Measurements from ENCODE around the gene PDGFRB. TPM values are rescaled to one million over a fixed set of nuclear protein-coding genes. Genes with fewer than 3 reads are reported as not detected.

PDGFRB gene
- total RNA-seq, 1 experiment from 2014 or later, result 1.8 TPM

DNA sequence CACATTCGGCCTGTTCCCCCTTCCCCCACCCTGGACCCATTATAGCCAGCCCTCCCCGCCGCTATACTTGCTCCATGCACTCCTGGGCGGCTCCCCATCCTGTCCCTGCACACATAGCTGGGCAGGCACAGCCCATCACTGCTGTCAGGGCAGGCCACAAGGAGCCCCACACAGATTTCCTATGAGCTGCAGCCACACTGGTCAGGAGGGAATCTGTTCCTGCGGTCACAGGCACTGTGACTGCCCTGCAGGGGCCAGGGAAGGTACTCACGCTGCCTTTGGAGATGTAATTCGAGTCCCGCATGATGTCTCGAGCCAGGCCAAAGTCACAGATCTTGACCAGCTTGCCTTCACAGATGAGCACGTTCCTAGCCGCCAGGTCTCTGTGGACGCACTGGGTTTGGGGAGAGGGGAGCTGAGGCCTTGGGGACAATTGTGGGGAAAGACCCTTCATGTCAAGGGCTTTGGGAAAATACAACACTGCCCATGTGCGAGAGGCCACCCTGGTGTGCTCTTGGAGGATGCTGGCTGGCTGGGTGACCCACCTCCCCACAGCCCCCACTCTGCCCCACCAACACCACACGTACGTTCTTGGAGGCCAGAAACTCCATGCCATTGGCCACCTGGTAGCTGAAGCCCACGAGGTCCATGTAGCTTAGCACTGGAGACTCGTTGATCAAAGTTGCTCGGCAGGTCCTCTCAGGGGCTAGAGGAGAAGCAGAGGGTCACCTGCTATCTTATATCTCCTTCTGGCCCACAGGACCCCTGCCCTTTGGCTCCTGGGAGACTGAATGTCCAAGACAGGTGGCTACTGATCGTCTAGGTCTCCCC, 34.8 kb downstream of the PDGFRB start:
- BruUV-seq (replicated peaks), result no TSS peak
- no peak for ATAC-seq
- no peak overlapping the region for H3K27ac ChIP-seq (ENCODE audit: low read length)
- no peak overlapping the region for H3K4me3 ChIP-seq (ENCODE audit: low read depth in 2 of 2, low read length in 2 of 2)
- CTCF ChIA-PET, result interaction anchor here (0.6 kb wide), 2 partner anchors 484 to 558 kb away, joined by 3 read pairs; no protein-coding TSS in a partner anchor
- no peaks in the 10 kb centered on the region for H3K27me3 ChIP-seq (ENCODE audit: control insufficient read depth, insufficient read depth, low read length)
- in situ Hi-C loops (cut with HindIII; ENCODE audit: low pct_unique_long_range_greater_than_20kb, low sequenced_read_pairs), result no loop called here
- POLR2A ChIA-PET, result no interaction called here
- peaks cover 7% of the 10 kb centered on the region for H3K4me1 ChIP-seq (ENCODE audit: control insufficient read depth, insufficient read depth, low read length)
- intact Hi-C loops (cut with micrococcal nuclease; ENCODE audit: unreplicated experiment), result no loop called here
- DNase-seq (ENCODE audit: low read depth, low spot score), result no peak
- H3K36me3 ChIP-seq (ENCODE audit: control insufficient read depth, insufficient read depth, low read length), result no peaks in the 10 kb centered on the region
- no peak for TF ChIP-seq POLR2AphosphoS5 (IDR thresholded peaks at IDR 0.05; ENCODE audit: low read depth, low read length)
- no peak for TF ChIP-seq REST (IDR thresholded peaks at IDR 0.05; ENCODE audit: insufficient read depth in 1 of 2, low read depth in 2 of 2, low read length in 1 of 2)
- TF ChIP-seq, protein P1, sequence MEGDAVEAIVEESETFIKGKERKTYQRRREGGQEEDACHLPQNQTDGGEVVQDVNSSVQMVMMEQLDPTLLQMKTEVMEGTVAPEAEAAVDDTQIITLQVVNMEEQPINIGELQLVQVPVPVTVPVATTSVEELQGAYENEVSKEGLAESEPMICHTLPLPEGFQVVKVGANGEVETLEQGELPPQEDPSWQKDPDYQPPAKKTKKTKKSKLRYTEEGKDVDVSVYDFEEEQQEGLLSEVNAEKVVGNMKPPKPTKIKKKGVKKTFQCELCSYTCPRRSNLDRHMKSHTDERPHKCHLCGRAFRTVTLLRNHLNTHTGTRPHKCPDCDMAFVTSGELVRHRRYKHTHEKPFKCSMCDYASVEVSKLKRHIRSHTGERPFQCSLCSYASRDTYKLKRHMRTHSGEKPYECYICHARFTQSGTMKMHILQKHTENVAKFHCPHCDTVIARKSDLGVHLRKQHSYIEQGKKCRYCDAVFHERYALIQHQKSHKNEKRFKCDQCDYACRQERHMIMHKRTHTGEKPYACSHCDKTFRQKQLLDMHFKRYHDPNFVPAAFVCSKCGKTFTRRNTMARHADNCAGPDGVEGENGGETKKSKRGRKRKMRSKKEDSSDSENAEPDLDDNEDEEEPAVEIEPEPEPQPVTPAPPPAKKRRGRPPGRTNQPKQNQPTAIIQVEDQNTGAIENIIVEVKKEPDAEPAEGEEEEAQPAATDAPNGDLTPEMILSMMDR (IDR thresholded peaks at IDR 0.05), result no peak
- no peak for TF ChIP-seq TCF7L2 (IDR thresholded peaks at IDR 0.05; ENCODE audit: low read depth, low read length)
- TF ChIP-seq SIN3A (IDR thresholded peaks at IDR 0.05; ENCODE audit: borderline replicate concordance, insufficient read depth, low read depth, low read length), result no peak
- no peaks in the 10 kb centered on the region for H3K9me3 ChIP-seq (ENCODE audit: control insufficient read depth, insufficient read depth, low read depth, low read length)

DNA sequence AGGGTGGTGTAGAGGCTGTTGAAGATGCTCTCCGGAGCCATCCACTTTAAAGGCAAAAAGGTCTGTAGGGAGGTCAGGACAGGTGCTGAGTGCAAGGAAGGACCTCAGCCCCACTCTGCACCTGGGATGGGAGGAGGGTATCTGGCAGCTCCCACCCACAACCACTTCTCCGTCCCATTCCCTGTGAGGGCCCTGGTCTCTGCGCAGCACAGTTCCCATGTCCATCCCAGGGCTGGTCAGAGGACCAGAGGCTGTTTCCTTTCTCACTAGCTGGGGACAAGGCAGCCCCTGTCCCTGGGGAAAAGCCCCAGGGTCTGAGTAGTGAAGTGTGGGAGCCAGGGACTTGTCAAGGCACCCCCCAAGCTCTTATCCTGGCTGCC, 35.6 kb downstream of the PDGFRB start:
- H3K9me3 ChIP-seq (ENCODE audit: control insufficient read depth, insufficient read depth, low read depth, low read length), result no peaks in the 10 kb centered on the region
- ChIA-PET POLR2A (no interaction called here), CTCF (interaction anchor here (0.6 kb wide), 1 partner anchor 557 kb away, joined by 3 read pairs; no protein-coding TSS in a partner anchor)
- TF ChIP-seq POLR2AphosphoS5 (IDR thresholded peaks at IDR 0.05; ENCODE audit: low read depth, low read length) (no peak), TCF7L2 (IDR thresholded peaks at IDR 0.05; ENCODE audit: low read depth, low read length) (no peak), REST (IDR thresholded peaks at IDR 0.05; ENCODE audit: insufficient read depth in 1 of 2, low read depth in 2 of 2, low read length in 1 of 2) (no peak), SIN3A (IDR thresholded peaks at IDR 0.05; ENCODE audit: borderline replicate concordance, insufficient read depth, low read depth, low read length) (no peak)
- TF ChIP-seq, protein P1 (IDR thresholded peaks at IDR 0.05), result no peak
- in situ Hi-C loops (cut with HindIII; ENCODE audit: low pct_unique_long_range_greater_than_20kb, low sequenced_read_pairs), result no loop called here
- no peaks in the 10 kb centered on the region for H3K27me3 ChIP-seq (ENCODE audit: control insufficient read depth, insufficient read depth, low read length)
- no TSS peak for BruUV-seq (replicated peaks)
- DNase-seq (ENCODE audit: low read depth, low spot score), result no peak
- no peak overlapping the region for H3K27ac ChIP-seq (ENCODE audit: low read length)
- H3K4me1 ChIP-seq (ENCODE audit: control insufficient read depth, insufficient read depth, low read length), result peaks cover 7% of the 10 kb centered on the region
- H3K36me3 ChIP-seq (ENCODE audit: control insufficient read depth, insufficient read depth, low read length), result no peaks in the 10 kb centered on the region
- no peak for ATAC-seq
- H3K4me3 ChIP-seq (ENCODE audit: low read depth in 2 of 2, low read length in 2 of 2), result no peak overlapping the region
- intact Hi-C loops (cut with micrococcal nuclease; ENCODE audit: unreplicated experiment), result no loop called here
